Right ventricle myocardium inferior (tissue), 1 donor: ENCODE data around the gene GLB1L2. TPM values are rescaled to one million over a fixed set of nuclear protein-coding genes. Genes with fewer than 3 reads are reported as not detected.

Experiments used
- ATAC-seq: fragments of 200-7000 bp; cut with Tn5 transposase; one replicate; pipeline ENCODE4 v1.9.1; 2020; ENCODE audit warnings: mild to moderate bottlenecking, moderate library complexity
- DNase-seq: peaks from one replicate; pipeline ENCODE4 v3.0.0; 2021; ENCODE audit errors: missing footprints
- intact Hi-C: fragments of 100-400 bp; cut with DNase I; formaldehyde crosslinking; loops from one replicate; pipeline ENCODE4 v1.11.0; 2022
- total RNA-seq: library from RNA; stranded (reverse); fragmentation: NEBNext Ultra II Directional; extraction: Animal tissue kit (Norgen Biotek cat#: 25700); gene quantifications from one replicate; pipeline ENCODE4 v1.2.1, GENCODE V29; 2021
- donor health status: DM: no; HTN: yes; CAD: no; lungs with severe emphysema.

The GLB1L2 gene
- total RNA-seq, 1 donor from 2014 or later = 0.32 TPM

DNA sequence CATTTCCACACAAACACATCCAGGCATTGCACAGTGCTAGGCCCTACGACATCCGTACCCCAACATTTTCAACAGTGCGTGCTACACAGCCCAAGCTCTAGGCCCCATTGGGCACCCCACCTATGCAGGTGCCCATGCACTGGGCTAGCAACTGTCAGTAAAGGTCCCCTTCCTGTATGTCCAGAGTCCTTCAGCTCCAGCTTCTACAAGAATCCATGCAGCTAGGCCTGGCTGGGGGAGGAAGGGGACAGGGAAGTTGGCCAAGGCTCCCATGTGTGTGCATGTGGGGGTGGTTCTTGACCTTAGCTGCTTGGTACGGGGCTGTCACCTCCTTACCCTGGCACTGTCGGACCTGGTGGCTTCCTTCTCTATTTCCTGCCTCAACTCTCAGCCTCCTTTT is 79.0 kb downstream of the GLB1L2 start:
- intact Hi-C loops = no loop called here
- DNase-seq = no peak
- ATAC-seq = no peak

DNA sequence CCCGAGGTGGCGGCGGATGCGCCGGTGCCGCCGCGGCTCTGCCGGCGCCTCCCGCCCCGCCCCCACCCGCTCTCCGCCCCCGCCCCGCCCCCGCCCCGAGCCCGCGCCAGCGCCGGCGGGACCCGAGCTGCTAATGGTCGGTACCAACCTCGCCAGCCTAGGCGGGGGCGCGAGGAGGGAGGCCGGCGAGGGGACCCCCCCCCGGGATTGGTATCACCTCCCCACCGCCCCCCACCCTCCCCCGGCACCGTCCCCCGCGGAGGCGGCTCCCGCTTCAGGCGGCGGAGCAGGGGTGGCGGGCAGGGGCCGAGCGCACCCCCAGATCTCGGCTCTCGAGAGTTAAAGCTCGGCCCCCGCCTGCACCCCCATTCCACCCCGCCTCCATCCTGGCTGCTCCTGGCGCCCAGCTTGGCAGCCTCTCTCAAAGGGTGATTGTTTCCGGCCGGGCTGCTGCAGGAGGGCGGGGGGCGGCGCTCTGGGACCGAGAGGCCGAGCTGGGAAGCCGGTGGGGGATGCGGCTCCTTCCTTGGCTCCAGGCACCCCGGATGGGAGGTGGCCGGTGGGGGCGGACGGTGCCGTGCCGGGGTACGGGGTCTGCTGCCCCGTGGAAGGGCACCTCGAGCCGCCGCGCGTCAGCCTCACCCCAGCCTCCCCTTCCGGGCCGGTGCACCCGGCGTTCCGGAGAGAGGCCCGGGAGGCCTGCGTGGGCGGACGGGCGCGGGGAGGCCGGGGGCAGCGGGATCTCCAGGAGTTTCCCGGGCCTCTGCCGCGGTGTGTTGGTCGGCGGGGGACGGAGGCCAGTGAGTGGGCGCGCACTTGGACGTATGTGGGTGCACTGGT is 80.6 kb downstream of the GLB1L2 start, which contains the start of gene B3GAT1:
Gene B3GAT1 (minus strand): TSS at position 40 of the 840 bp plus-strand sequence. CDS start 24,583 bp downstream, outside the sequence.
- no peak for ATAC-seq
- DNase-seq = no peak
- intact Hi-C loops = no loop called here

DNA sequence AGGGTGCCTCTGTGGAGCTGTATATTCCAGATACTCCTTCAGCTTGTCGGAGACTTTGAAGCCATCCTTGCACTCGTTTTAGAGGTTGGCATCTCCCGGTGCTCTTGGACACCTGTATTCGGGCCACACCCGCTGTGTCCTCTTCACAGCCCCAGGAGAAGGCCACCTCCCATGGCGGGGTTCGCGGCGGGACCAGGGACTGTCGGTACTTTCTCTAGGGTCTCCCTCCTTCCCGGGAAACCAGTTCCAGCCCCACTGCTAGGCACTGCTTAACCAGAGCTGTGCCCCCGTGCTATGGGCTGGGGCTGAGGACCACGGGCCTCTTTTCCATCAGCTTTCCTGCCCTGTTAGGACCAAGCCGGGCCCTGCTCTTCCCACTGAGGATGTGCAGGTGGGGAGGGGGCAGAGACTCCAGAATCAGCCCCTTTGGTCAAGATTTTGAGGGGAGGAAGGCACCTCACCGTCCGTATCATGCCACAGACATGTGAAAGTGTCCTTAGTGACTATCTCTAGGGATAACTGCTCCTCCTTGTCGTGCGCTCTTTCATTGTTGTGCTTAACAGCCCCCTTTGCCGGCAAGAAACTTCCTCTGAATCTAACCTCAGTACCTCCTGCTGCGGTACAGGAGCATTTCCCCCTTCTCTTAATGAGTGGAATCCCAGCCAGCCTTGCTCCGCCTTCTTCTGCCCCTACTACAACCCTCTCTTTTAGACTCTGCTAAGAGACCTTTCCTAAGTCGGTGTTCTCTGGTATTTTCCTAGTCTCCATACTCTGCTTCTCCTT is 81.4 kb downstream of the GLB1L2 start:
- no peak for DNase-seq
- intact Hi-C loops = no loop called here
- peak; percentile 9 for ATAC-seq

DNA sequence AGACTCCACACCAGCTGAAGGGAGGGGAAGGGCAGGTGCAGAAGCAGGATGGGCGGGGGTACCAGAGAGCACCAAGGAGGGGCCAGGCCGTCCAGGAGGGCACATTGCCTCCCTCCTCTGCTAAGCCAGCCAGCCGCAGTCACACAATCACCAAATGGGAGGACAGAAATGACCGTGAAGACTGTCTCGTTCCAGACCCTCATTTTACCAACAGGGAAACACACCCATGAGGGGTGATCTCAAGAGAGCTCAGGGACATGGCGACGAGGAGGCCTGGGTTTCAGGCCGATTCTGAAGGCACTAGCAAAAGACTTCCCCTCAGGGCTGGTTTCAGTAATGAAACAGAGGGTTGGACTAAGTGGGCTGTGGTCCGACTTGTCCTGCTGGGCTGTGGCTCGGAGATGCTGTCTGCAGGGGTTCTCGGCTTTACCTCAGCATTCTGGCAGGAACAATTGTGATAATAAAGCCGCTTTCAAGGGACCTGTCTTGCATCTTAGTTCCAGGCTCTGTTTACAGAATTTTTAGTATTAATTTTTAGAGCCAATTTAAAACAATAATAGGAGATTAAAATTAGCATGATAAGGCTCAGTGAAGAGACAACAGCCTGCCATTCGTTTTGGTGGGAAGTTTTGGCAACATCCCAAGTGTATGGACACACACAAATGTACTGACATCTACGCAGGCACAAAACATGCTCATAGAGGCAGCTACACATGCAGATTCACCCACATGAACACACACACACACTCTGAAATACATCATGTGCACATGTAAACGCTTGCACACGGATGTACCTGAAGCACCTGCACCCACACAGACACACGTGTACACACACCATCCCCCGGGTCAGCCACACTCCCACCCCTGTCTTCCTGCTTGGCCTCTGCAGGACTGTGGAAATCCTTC is 82.3 kb downstream of the GLB1L2 start:
- ATAC-seq = no peak
- intact Hi-C loops = no loop called here
- DNase-seq = no peak

DNA sequence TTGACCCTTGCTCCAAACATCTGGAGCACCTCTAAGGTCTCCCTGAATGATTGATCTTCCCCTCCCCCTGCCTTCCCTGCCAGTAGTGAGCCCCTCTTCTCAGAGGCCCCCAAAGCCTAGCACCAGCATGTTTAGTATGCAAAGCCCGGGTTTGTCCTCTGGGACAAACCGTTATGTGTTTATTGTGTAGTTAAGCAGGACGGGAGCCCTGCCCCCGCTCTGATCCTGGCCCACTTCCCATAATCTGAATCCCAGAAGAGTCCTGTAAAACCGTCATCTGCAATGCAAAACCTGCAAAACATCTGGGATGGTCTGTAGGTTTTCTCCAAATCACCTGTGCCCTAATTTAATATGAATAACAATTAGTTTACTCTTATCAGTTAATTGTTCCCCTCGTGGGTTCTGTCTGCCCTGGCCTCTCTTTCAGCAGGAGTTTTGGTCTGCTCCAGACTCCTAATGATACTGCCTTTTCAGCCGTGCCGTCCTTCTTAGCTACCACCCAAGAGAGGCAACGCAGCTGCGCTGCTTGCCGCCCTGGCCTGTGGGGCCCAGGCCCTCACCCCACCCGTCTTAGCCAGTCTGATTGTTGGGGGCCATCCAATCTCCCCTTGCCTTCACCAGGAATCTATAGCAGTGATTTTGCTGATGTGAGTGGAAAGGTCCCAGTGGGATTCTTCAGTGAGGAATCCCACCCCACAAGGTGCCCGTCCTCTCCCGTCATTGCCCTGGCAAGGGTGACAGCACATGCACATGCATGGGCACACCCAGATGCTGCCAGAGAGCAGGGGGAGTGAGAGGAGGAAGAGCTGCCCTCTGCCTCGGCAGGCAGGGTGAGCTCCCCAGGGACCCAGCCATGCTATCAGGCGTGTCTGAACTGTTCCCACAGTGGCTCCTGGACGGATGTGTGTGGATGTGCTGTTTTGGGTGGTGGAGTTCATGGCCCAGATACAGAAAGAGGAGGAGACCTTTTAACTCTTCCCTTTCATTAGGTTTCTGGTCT is 83.3 kb downstream of the GLB1L2 start:
- DNase-seq (no peak), ATAC-seq (no peak)
- intact Hi-C loops = no loop called here

DNA sequence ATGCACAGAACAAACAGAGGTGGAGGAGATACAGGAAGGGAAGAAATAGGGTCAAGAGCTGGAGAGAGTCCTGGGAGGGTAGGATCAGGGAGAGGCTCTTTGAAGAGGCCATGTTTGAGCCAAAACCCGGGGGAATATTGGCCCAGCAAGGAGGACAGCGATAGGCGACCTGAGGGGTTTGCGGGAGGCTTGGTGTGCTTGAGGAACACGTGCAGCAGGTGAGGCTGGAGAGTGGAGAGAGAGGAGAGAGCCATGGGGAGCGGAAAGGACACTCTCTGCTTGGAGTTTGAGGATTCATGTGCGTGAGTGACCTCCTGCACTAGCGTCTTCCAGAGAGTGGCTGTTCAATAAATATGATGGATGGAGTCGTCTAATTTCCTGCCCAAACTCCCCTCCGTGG is 84.9 kb downstream of the GLB1L2 start:
- DNase-seq (no peak), ATAC-seq (no peak)
- intact Hi-C loops = no loop called here

DNA sequence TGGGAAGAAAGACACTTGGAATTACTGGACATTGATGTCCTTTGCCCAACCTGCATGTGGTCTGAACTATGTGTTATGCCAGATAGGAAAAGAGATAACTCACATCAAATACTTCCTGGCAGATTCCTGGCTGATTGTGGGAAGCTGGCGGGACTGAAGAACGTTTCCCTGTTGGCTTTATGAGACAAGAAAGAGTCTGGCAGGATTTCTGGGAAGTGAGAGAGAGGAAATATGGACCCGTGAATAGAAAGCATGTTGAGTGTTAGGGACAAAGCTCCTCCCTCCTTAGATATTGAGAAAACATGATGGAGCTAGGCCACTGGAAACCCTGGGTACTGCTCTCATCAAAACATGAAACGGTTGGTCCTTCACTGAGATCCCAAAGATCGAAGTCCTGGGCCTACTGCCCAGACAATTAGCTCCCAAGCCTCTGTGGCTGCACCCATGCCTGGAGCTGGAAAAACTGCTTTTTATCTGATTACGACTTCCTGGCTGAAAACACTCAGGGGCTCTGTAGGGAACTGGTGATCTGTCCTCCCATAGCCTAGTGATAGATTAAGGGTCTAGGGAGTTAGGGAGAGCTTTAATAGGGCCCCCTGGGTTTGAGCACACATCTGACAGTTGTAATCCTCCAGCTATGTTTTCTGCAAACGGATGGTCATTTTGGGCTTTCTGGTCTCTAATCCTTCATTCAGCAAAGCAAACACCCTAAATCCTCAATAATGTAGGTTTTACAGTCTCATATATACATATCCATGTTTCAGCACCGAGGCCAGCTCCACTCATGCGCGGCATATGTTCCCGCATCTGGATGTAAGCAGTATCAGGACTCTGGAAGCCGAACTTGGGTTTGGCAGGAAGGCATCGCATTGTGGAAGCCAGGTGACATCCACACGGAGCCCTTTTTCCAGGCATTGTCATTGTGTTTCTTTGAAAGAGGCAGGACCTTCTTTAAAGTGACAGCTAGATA is 86.4 kb downstream of the GLB1L2 start:
- DNase-seq (no peak), ATAC-seq (no peak)
- intact Hi-C loops = no loop called here

DNA sequence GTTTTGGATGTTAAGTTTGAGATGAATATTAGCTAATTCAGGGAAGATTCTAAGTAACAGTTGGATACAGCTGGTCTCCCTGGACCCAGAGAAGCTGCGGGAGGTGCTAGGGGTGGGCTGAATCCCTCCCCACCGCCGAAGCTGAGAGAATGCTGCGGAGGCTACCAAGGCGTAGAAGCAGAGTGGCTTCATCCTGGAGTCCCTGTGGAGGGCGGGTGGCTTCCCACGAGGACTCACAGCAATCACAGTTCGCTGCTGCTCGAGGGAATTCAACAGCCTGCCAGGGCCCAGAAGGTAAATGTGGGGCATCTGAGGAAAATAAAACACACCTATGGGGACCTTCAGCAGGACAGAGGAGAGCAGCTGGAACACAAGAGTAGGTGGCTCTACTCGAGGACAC is 91.3 kb downstream of the GLB1L2 start:
- intact Hi-C loops = no loop called here
- no peak for DNase-seq
- ATAC-seq = no peak

DNA sequence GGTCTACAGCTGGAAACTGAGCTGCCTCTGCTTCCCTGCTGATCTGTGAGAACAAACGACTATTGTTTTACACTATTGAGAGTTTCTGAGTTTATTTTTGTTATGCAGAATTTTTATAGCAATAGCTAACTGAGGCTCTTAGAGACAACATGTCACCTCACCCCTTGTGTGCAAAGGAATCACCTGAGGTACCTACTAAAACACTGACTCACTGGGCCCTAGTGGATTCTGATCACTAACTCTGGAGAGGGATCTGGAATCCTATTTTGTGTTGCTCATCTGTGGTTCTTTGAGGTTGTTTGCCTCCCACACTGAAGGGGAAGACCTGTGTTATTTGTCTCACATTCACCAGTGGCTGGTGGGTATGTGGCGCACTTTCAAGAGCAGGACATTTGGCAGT is 93.6 kb downstream of the GLB1L2 start:
- ATAC-seq = no peak
- intact Hi-C loops = no loop called here
- DNase-seq = no peak

Other genes starting within 250 kb of the GLB1L2 start
- 12.3 TPM for gene NCAPD3, start 108.0 kb upstream of the GLB1L2 start, total RNA-seq
- 39.5 TPM for gene VPS26B, start 107.3 kb upstream of the GLB1L2 start, total RNA-seq
- 36.8 TPM for gene THYN1, start 78.6 kb upstream of the GLB1L2 start, total RNA-seq
- 36.1 TPM for gene ACAD8, start 78.4 kb upstream of the GLB1L2 start, total RNA-seq
- gene GLB1L3, start 55.6 kb upstream of the GLB1L2 start, total RNA-seq = not detected
- 0.16 TPM for gene B3GAT1, start 80.3 kb downstream of the GLB1L2 start, total RNA-seq